ENCODE data around the gene TRNT1. TPM values are rescaled to one million over a fixed set of nuclear protein-coding genes. Genes with fewer than 3 reads are reported as not detected.
A peak's percentile ranks its signal among the peaks of the same experiment; 100 is the strongest.

The TRNT1 gene
- polyA plus RNA-seq (2014; cell fraction: cytosol; rRNA removed) = 32.2 and 32.5 TPM in 2 replicates
- 99.4 and 100 TPM in 2 replicates for polyA plus RNA-seq (2014; cell fraction: nucleus; rRNA removed)

- peak; percentile 94 for DNase-seq (ENCODE audit: low spot score)
These were observed at the start of gene TRNT1 for GRCh38 chr3:3126477-3127431. Gene TRNT1 (plus strand): TSS chr3:3126940. CDS start chr3:3129041, 2,101 bp downstream.

DNA sequence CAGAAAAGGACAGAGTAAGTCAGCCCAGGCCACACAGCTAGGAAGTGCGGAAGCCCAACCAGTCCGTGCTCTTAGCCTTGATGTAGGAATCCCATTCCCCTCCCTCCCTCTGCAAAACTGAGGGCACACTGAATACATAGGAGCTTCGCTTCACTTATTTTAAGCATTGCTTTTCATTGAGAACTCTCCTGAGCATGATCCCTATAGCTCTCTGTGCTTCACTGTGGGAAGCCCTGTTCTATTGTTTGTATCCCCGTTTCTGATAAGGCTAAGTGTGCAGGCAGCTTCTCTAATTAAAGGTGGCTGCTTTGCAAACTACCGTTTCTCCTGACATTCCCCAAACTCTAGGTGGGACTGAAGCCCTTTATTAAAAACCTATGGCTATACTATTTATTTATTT, 46.4 kb upstream of the TRNT1 start:
- DNase-seq (ENCODE audit: low spot score) = no peak

- no peak for DNase-seq (ENCODE audit: low spot score)
These were observed 45.1 kb upstream of the TRNT1 start for GRCh38 chr3:3081381-3082233.

DNA sequence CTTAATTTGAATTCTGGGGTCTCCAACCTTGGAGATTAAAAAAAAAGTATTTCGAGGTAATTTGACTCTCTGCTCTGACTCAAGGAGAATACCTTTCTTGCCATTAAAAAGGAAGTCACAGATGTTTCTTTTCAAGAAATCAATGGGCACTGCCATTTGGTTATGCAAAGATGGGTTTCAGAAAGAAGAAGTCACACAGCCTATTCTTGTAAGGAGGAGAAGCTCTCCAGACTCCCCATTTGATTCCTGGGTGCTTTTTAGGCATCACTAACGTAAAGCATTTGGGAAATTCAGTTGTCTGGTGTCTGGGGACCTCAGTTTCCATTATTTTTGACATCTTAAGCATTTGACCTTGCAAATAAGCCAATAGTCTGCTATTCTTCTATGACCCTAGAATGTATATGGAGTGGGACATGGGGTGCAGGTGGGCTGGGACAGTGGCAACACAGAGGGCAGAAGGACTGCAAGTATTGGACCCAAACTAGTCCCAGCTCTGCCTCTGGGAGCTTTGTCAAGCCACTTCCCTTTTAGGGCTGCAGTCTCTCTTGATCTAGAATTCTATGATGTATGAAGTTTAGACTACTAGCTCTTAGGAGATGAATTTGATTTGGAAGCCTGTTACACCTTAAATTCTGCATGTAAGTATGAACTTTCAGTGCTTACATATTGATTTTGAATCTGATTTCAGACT, 44.4 kb upstream of the TRNT1 start:
- no peak for DNase-seq (ENCODE audit: low spot score)

- DNase-seq (ENCODE audit: low spot score) = no peak
These were observed 41.9 kb upstream of the TRNT1 start for GRCh38 chr3:3084890-3085289.

DNA sequence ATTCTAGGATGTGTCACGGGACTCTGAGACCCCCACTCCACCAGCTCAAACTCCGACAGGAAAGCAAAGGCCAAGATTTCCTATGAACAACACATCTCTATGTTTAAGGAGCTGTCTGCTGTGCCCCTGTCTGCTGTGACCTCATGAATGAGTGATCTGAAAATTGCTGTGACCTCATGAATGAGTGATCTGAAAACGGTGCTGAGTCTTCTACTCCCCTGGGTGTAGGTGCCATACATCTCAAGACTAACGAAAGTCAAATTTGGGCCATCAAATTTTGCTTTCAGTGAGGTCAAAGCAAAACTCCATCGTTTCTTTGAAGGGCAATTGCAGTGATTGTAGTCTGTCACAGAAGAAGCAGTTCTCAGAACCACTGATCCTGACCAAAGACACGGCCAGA, 41.0 kb upstream of the TRNT1 start:
- no peak for DNase-seq (ENCODE audit: low spot score)

GRCh38 chr3:3086239-3086638, 40.5 kb upstream of the TRNT1 start:
- no peak for DNase-seq (ENCODE audit: low spot score)

- peak; percentile 65 for DNase-seq (ENCODE audit: low spot score)
These were observed 39.5 kb upstream of the TRNT1 start for GRCh38 chr3:3087279-3087678.

- no peak for DNase-seq (ENCODE audit: low spot score)
These were observed 38.8 kb upstream of the TRNT1 start for GRCh38 chr3:3087716-3088465.

DNA sequence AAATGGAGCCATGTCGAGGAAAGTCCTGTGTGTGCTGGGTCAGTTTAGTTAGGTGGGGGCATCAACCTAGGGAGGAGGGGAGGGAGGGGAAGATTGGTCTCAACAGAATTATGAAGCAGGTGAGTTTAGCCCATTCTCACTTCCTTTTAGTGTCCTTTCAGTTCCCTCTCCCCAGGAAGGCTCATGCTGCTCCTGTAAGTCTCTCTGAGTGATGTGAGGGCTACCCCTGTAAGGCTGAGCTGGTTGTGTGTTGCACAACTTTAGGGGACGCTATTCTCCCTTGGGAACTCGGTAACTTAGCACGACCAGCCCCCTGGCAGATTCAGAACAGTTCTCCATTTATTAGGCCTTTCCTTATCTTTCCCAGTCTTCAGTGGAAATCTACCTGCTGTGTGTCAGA, 37.7 kb upstream of the TRNT1 start:
- DNase-seq (ENCODE audit: low spot score) = no peak

DNA sequence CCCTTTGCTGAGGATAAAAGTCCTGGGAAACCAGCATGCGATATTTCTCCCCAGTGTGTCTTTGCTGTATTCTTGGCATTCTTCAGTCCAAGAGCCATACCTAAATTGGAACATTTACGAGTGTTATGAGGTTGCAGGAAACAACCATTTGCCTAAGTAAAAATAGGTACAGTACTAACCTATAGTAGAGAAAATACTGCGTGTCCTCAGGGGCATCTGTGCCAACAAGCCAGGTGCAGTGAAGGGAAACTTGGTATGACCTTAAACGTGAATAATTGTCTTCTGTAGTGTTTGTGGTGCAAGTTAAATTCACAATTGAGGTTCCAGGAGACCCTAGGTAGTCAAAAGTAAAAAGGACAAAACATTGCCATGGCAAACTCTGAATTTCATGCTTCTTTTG, 28.8 kb upstream of the TRNT1 start:
- no peak for DNase-seq (ENCODE audit: low spot score)

GRCh38 chr3:3101660-3102458, 24.9 kb upstream of the TRNT1 start:
- no peak for DNase-seq (ENCODE audit: low spot score)

DNA sequence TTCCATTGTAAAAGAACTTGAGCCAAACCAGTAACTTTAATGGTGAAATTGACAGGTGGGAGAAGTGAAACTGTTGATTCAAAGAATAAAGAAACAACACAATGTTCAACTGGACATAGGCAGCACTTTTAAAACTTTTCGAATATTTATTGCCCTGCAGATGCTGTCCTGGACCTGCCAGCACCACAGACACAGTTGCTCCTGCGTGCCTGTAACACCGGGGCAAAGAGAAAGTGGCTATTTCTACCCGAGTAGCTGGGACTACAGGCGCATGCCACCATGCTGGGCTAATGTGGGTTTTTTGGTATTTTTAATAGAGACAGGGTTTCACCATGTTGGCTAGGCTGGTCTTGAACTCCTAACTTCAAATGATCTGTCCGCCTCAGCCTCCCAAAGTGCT, 24.0 kb upstream of the TRNT1 start:
- DNase-seq (ENCODE audit: low spot score) = no peak

DNA sequence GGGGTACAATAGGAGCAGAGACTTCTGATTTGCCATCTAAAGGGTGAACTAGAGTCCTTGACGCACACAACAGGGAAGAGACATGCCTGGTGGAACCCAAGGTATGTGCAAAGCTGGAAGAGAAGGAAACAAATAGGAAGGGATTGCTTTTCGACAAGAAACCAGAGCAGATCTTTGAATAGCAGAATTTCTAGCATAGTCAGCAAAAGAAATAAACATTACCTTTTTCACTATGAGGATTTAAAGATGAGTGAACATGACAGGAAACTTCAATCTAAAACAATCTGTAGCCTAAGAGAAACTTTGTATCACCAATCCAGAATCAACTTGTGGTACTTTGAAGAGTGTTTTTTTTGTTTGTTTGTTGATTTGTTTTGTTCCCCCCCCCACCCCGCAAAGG, 21.5 kb upstream of the TRNT1 start:
- no peak for DNase-seq (ENCODE audit: low spot score)

DNA sequence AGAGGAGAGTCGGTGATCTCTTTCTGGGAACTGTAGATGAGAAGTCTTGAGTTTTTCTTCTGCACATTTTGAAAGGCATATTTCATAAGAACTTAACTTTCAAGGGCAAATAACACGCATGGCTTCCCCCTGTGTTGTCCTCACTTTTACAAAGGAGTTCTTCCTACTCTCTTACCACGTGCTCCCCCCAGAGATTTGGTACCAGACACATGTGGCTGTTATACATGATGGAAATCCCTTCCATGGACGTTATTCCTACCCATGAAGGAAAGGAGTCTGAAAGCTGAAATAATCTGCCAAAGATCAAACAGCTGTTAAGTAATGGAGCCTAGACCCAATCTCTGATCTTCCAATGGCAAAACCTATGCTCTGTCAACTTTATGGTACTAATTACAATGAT, 20.9 kb upstream of the TRNT1 start:
- no peak for DNase-seq (ENCODE audit: low spot score)

GRCh38 chr3:3107181-3107580, 19.6 kb upstream of the TRNT1 start:
- no peak for DNase-seq (ENCODE audit: low spot score)

DNA sequence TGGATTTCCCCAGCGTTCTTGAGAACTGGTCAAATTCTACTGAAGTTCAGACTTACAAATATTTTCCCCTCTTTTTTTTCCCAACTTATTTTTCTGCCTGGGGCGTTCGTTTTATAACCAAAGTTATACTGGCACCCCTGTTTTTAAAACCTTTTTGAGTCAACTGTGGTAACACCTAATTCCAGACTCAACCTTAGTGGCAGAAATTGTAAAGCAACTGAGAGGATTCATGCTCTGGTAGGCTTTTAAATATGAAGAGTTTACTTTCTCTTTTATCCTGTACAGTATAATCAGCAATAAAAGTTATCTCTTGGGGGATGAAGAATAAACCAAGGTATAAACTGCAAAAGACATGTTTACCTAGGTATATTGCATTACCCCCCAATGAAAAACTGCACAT, 18.9 kb upstream of the TRNT1 start:
- DNase-seq (ENCODE audit: low spot score) = no peak

GRCh38 chr3:3109407-3110298, 17.1 kb upstream of the TRNT1 start:
- no peak for DNase-seq (ENCODE audit: low spot score)

- peak; percentile 27 for DNase-seq (ENCODE audit: low spot score)
These were observed 16.5 kb upstream of the TRNT1 start, which contains the start of gene IL5RA for GRCh38 chr3:3110299-3110630. Gene IL5RA (minus strand): TSS chr3:3110374. CDS start chr3:3104984, 5,390 bp downstream.

Measured in SK-N-DZ (cell line).